Measurements from ENCODE around the gene GDF7.

Gene GDF7

GRCh38 chr2:20645301-20645701 is 21.6 kb upstream of the GDF7 start:
- H3K4me3 ChIP-seq (replicated peaks; ENCODE audit: low read depth, low read length) = no peak overlapping the region
- no peak for TF ChIP-seq CTCF (IDR thresholded peaks at IDR 0.05; ENCODE audit: low read depth, low read length, missing control alignments)
- no peak for DNase-seq (ENCODE audit: extremely low read depth, low read depth)

GRCh38 chr2:20645761-20646160 is 21.2 kb upstream of the GDF7 start:
- TF ChIP-seq CTCF (IDR thresholded peaks at IDR 0.05; ENCODE audit: low read depth, low read length, missing control alignments) = no peak
- no peak overlapping the region for H3K4me3 ChIP-seq (replicated peaks; ENCODE audit: low read depth, low read length)
- no peak for DNase-seq (ENCODE audit: extremely low read depth, low read depth)

- H3K4me3 ChIP-seq (replicated peaks; ENCODE audit: low read depth, low read length) = no peak overlapping the region
- no peak for DNase-seq (ENCODE audit: extremely low read depth, low read depth)
- no peak for TF ChIP-seq CTCF (IDR thresholded peaks at IDR 0.05; ENCODE audit: low read depth, low read length, missing control alignments)
These were observed 20.5 kb upstream of the GDF7 start for GRCh38 chr2:20646446-20646845.

GRCh38 chr2:20647211-20647610 is 19.7 kb upstream of the GDF7 start:
- no peak for DNase-seq (ENCODE audit: extremely low read depth, low read depth)
- no peak overlapping the region for H3K4me3 ChIP-seq (replicated peaks; ENCODE audit: low read depth, low read length)
- TF ChIP-seq CTCF (IDR thresholded peaks at IDR 0.05; ENCODE audit: low read depth, low read length, missing control alignments) = no peak

GRCh38 chr2:20647738-20648137 is 19.2 kb upstream of the GDF7 start:
- DNase-seq (ENCODE audit: extremely low read depth, low read depth) = no peak
- no peak for TF ChIP-seq CTCF (IDR thresholded peaks at IDR 0.05; ENCODE audit: low read depth, low read length, missing control alignments)
- no peak overlapping the region for H3K4me3 ChIP-seq (replicated peaks; ENCODE audit: low read depth, low read length)

- no peak for TF ChIP-seq CTCF (IDR thresholded peaks at IDR 0.05; ENCODE audit: low read depth, low read length, missing control alignments)
- H3K4me3 ChIP-seq (replicated peaks; ENCODE audit: low read depth, low read length) = no peak overlapping the region
- DNase-seq (ENCODE audit: extremely low read depth, low read depth) = no peak
These were observed 18.7 kb upstream of the GDF7 start for GRCh38 chr2:20648206-20648605.

GRCh38 chr2:20648831-20649230 is 18.1 kb upstream of the GDF7 start:
- TF ChIP-seq CTCF (IDR thresholded peaks at IDR 0.05; ENCODE audit: low read depth, low read length, missing control alignments) = no peak
- no peak overlapping the region for H3K4me3 ChIP-seq (replicated peaks; ENCODE audit: low read depth, low read length)
- no peak for DNase-seq (ENCODE audit: extremely low read depth, low read depth)

Measured in HFF-Myc (cell line).